Activated CD4-positive, alpha-beta T cell treated with anti-CD3 and anti-CD28 coated beads for 36 hours (primary cell): Measurements from ENCODE around the gene FAM120B. TPM values are rescaled to one million over a fixed set of nuclear protein-coding genes. Genes with fewer than 3 reads are reported as not detected.
A peak's percentile ranks its signal among the peaks of the same experiment; 100 is the strongest.

ENCODE experiments used
- ATAC-seq: fragments of 200-7000 bp; cut with Tn5 transposase; one replicate; pipeline ENCODE4 v1.10.0; 2021; ENCODE audit warnings: mild to moderate bottlenecking, moderate library complexity
- CTCF ChIA-PET: fragments of 350-600 bp; sonication (Branson Sonifier 250); formaldehyde crosslinking; loops from one replicate; lab custom pipeline; 2021; ENCODE audit warnings: antibody characterized with exemption; lab: Charles Lee
- POLR2A ChIA-PET: fragments of 350-600 bp; sonication (Branson Sonifier 250); formaldehyde crosslinking; loops from one replicate; lab custom pipeline; 2021; ENCODE audit warnings: antibody characterized with exemption, inconsistent platforms; lab: Charles Lee
- DNase-seq: peaks from one replicate; pipeline ENCODE4 v3.0.0-alpha.2; 2020
- H3K27ac Mint-ChIP-seq: one replicate; pipeline ENCODE4 v1.8.0; 2021; ENCODE audit warnings: mixed read lengths
- H3K27me3 Mint-ChIP-seq: one replicate; pipeline ENCODE4 v1.8.0; 2021; ENCODE audit warnings: mixed read lengths
- H3K36me3 Mint-ChIP-seq: one replicate; pipeline ENCODE4 v1.8.0; 2021; ENCODE audit warnings: low read depth, mixed read lengths
- H3K4me1 Mint-ChIP-seq: one replicate; pipeline ENCODE4 v1.8.0; 2021; ENCODE audit warnings: mixed read lengths
- H3K4me3 Mint-ChIP-seq: one replicate; pipeline ENCODE4 v1.8.0; 2021; ENCODE audit warnings: mild to moderate bottlenecking, moderate library complexity, mixed read lengths
- H3K9me3 Mint-ChIP-seq: one replicate; pipeline ENCODE4 v1.8.0; 2021; ENCODE audit warnings: low read depth, mixed read lengths
- intact Hi-C, 2 experiments: fragments of 100-400 bp; cut with DNase I in 1 of 2; cut with micrococcal nuclease in 1 of 2; formaldehyde crosslinking; loops; one replicate each; pipeline versions ENCODE4 v1.14.2 to v1.15.1; 2022 to 2024; cut with DNase I, micrococcal nuclease
- total RNA-seq, 2 experiments: library from RNA; stranded (reverse); gene quantifications; one replicate each; pipeline ENCODE4 v1.2.3, GENCODE V29; 2021

The FAM120B gene
- total RNA-seq, 2 experiments from 2014 or later, result 21.9 to 26.3 TPM

DNA sequence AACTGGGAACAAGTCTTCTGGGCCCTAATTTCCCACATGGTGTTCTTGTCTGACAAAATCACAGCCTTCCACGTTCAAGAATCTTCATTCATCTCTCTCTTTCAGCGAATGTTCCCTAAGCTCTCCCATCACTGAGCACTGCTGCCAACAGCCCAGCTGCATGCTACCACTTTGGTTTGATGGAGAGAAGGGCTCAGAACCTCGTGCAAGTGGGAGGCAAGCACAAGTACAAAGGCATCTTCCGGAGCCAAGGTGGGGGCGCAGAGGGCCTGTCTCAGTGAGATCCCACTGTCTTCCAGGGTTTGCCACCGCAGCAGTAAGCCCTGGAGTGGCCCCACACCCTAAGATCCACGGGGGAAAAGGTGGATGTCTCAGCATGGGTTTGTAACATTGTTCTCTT lies 32.9 kb upstream of the FAM120B start:
- Mint-ChIP-seq H3K9me3 (peaks cover 5% of the 10 kb centered on the region), H3K4me1 (peaks cover 24% of the 10 kb centered on the region), H3K27me3 (peaks cover 3% of the 10 kb centered on the region), H3K36me3 (peaks cover 3% of the 10 kb centered on the region), H3K4me3 (no peak overlapping the region), H3K27ac (no peak overlapping the region)
- DNase-seq (no peak), ATAC-seq (no peak)
- ChIA-PET CTCF (interaction anchor here (0.8 kb wide), 1 partner anchor 505 kb away, joined by 4 read pairs; no protein-coding TSS in a partner anchor), POLR2A (no interaction called here)
- intact Hi-C loops, result loop anchor here in 1 of 2 experiments (2.0 kb wide), 1 partner anchor 33 kb away; the partner anchor contains the start of gene FAM120B

DNA sequence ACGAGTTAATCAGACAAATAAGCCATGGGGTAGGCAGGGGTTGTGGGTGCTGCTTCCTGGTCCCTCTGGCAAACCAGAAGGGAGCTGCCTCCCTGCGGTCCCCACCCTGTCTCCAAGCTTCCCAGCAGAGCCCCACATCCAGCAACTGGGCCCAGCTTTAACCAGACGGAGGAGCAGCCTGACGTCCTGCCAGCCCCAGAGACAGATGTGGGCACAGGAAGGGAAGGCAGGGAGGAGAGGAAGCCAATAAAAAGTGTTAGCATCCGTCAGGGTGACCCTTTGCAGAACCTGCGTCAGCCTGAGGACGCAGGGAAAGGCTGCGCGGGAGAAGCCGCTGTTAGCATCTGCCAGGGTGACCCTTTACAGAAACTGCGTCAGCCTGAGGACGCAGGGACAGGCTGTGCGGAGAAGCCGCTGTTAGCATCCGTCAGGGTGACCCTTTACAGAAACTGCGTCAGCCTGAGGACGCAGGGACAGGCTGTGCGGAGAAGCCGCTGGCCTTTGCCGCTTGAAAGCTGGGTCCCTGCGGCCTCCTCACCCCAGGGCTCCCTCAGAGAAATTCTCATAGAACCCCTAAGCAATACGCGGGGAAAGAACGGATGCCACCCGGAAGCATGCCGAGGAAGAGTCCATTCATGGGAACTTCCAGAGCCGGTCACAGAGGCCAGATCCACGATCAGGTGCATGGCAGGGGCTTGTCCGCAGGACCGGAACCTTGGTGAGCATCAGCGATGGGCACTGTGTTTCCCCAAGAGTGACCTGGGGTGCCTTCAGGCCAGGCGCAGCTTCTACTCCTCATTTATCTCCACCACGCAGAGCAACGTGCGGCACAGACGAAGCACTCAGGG lies 31.6 kb upstream of the FAM120B start:
- DNase-seq (no peak), ATAC-seq (no peak)
- Mint-ChIP-seq H3K4me1 (peaks cover 37% of the 10 kb centered on the region), H3K27me3 (peaks cover 3% of the 10 kb centered on the region), H3K9me3 (peaks cover 5% of the 10 kb centered on the region), H3K27ac (no peak overlapping the region), H3K36me3 (peaks cover 3% of the 10 kb centered on the region), H3K4me3 (no peak overlapping the region)
- ChIA-PET CTCF (no interaction called here), POLR2A (no interaction called here)
- intact Hi-C loops, result no loop called here

- CTCF ChIA-PET, result no interaction called here
- H3K4me1 Mint-ChIP-seq, result peaks cover 36% of the 10 kb centered on the region
- DNase-seq (no peak), ATAC-seq (no peak)
- intact Hi-C loops, result no loop called here
- H3K4me3 Mint-ChIP-seq, result no peak overlapping the region
- H3K27me3 Mint-ChIP-seq, result peaks cover 3% of the 10 kb centered on the region
- H3K36me3 Mint-ChIP-seq, result peaks cover 3% of the 10 kb centered on the region
- H3K9me3 Mint-ChIP-seq, result peaks cover 5% of the 10 kb centered on the region
- no peak overlapping the region for H3K27ac Mint-ChIP-seq
- POLR2A ChIA-PET, result no interaction called here
Measured at GRCh38 chr6:170276369-170277057, 30.0 kb upstream of the FAM120B start.

DNA sequence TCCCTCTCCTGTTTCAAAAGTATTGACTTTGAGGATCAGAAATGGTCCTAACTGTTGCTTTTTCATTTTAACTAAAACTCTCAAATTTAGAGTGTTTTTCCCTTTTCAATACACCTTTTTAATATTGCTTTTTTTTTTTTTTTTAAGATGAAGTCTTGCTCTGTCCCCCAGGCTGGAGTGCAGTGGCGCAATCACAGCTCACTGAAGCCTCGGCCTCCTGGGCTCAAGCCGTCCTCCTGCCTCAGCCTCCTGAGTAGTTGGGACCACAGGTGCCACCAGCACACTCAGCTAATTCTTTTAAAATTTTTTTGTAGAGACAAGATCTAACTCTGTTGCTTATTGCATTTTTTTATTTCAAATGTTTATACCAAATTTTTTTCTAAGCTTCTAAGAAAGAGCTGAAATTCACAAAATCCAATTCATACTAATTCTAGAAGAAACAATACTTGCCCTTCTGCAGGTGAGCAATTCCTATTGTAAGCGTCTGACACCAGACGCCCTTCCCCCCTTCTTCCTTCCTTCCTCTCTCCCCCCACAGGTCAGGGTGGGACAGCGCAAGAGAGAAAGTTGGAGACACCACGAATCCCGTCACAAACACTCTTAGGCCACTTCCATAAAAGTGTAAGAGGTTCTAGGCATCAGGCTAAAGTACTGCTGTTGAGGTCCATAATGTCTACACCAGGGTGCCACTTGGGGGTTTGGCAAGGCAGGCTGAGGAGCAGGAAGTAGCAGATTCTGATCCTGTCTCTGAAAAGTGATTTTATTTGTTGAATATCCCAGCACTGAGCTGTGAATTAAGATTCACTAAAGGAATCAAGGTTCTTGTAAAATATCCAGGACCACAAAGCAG lies 28.4 kb upstream of the FAM120B start:
- H3K27me3 Mint-ChIP-seq, result peaks cover 3% of the 10 kb centered on the region
- H3K4me1 Mint-ChIP-seq, result peaks cover 25% of the 10 kb centered on the region

GRCh38 chr6:170278743-170279094 lies 27.8 kb upstream of the FAM120B start:
- Mint-ChIP-seq H3K27me3 (peaks cover under 1% of the 10 kb centered on the region), H3K4me3 (no peak overlapping the region), H3K4me1 (peaks cover 25% of the 10 kb centered on the region), H3K27ac (peak overlapping the region; percentile 79), H3K9me3 (peaks cover 3% of the 10 kb centered on the region), H3K36me3 (peaks cover 1% of the 10 kb centered on the region)
- intact Hi-C loops, result no loop called here
- POLR2A ChIA-PET, result no interaction called here
- no peak for ATAC-seq
- CTCF ChIA-PET, result interaction anchor here (1.1 kb wide), 1 partner anchor 8 kb away, joined by 5 read pairs; no protein-coding TSS in a partner anchor
- peak; percentile 23 for DNase-seq

More for the DNA sequence above, 28.4 kb upstream of the FAM120B start:
- POLR2A ChIA-PET, result no interaction called here
- intact Hi-C loops, result no loop called here
- Mint-ChIP-seq H3K36me3 (peaks cover 3% of the 10 kb centered on the region), H3K4me3 (no peak overlapping the region), H3K9me3 (peaks cover 5% of the 10 kb centered on the region), H3K27ac (peak overlapping the region; percentile 79)
- DNase-seq (no peak), ATAC-seq (peak; percentile 24)
- CTCF ChIA-PET, result interaction anchor here (1.0 to 1.1 kb wide), 2 partner anchors 9 to 447 kb away, joined by 3 to 5 read pairs; no protein-coding TSS in a partner anchor

GRCh38 chr6:170279426-170279825 lies 27.1 kb upstream of the FAM120B start:
- POLR2A ChIA-PET, result interaction anchor here (0.7 kb wide), 1 partner anchor 66 kb away, joined by 3 read pairs; no protein-coding TSS in a partner anchor
- CTCF ChIA-PET, result no interaction called here

GRCh38 chr6:170279977-170280688 lies 26.4 kb upstream of the FAM120B start:
- peaks cover 25% of the 10 kb centered on the region for H3K4me1 Mint-ChIP-seq
- intact Hi-C loops, result no loop called here
- ChIA-PET CTCF (no interaction called here), POLR2A (interaction anchor here (0.7 kb wide), 1 partner anchor 65 kb away, joined by 3 read pairs; no protein-coding TSS in a partner anchor)
- no peaks in the 10 kb centered on the region for H3K36me3 Mint-ChIP-seq
- H3K27ac Mint-ChIP-seq, result peak overlapping the region; percentile 81
- peak overlapping the region; percentile 51 for H3K4me3 Mint-ChIP-seq
- DNase-seq (peak; percentile 77), ATAC-seq (peak; percentile 91)
- H3K27me3 Mint-ChIP-seq, result peaks cover under 1% of the 10 kb centered on the region
- peaks cover 2% of the 10 kb centered on the region for H3K9me3 Mint-ChIP-seq

More at GRCh38 chr6:170279426-170279825, 27.1 kb upstream of the FAM120B start:
- peaks cover 25% of the 10 kb centered on the region for H3K4me1 Mint-ChIP-seq
- peaks cover 2% of the 10 kb centered on the region for H3K9me3 Mint-ChIP-seq
- no peak overlapping the region for H3K27ac Mint-ChIP-seq
- H3K4me3 Mint-ChIP-seq, result no peak overlapping the region
- ATAC-seq (no peak), DNase-seq (no peak)
- H3K36me3 Mint-ChIP-seq, result no peaks in the 10 kb centered on the region
- intact Hi-C loops, result no loop called here
- no peaks in the 10 kb centered on the region for H3K27me3 Mint-ChIP-seq

- H3K4me3 Mint-ChIP-seq, result peak overlapping the region; percentile 51
- peaks cover 2% of the 10 kb centered on the region for H3K27me3 Mint-ChIP-seq
- CTCF ChIA-PET, result no interaction called here
- H3K9me3 Mint-ChIP-seq, result peaks cover 2% of the 10 kb centered on the region
- peak overlapping the region; percentile 81 for H3K27ac Mint-ChIP-seq
- peaks cover 2% of the 10 kb centered on the region for H3K36me3 Mint-ChIP-seq
- POLR2A ChIA-PET, result no interaction called here
- H3K4me1 Mint-ChIP-seq, result peaks cover 25% of the 10 kb centered on the region
- ATAC-seq, result peak; percentile 58
- intact Hi-C loops, result no loop called here
- no peak for DNase-seq
Measured at GRCh38 chr6:170280689-170281045, 25.9 kb upstream of the FAM120B start.

GRCh38 chr6:170281331-170282292 lies 24.9 kb upstream of the FAM120B start:
- DNase-seq, result no peak
- intact Hi-C loops, result no loop called here
- H3K27ac Mint-ChIP-seq, result no peak overlapping the region
- ChIA-PET CTCF (interaction anchor here (0.8 kb wide), 1 partner anchor 61 kb away, joined by 3 read pairs; no protein-coding TSS in a partner anchor), POLR2A (no interaction called here)
- H3K9me3 Mint-ChIP-seq, result peaks cover 2% of the 10 kb centered on the region
- peaks cover 2% of the 10 kb centered on the region for H3K36me3 Mint-ChIP-seq
- peaks cover 25% of the 10 kb centered on the region for H3K4me1 Mint-ChIP-seq
- peaks cover 6% of the 10 kb centered on the region for H3K27me3 Mint-ChIP-seq
- ATAC-seq, result no peak
- H3K4me3 Mint-ChIP-seq, result peak overlapping the region; percentile 51
